Nephron progenitor cell (in vitro differentiated cells): Measurements from ENCODE around the gene SLC25A41.

Source experiments
- DNase-seq: peaks from one replicate; pipeline ENCODE4 v3.0.0; 2021
- H3K27ac Mint-ChIP-seq: 2 replicates; pipeline ENCODE4 v1.8.0; 2021; ENCODE audit warnings: mild to moderate bottlenecking, moderate library complexity, mixed read lengths
- H3K27me3 Mint-ChIP-seq: 2 replicates; pipeline ENCODE4 v1.8.0; 2021; ENCODE audit warnings: mild to moderate bottlenecking, low read depth, mixed read lengths; ENCODE audit not compliant: poor library complexity
- H3K36me3 Mint-ChIP-seq: 2 replicates; pipeline ENCODE4 v1.8.0; 2021; ENCODE audit warnings: low read depth, mixed read lengths
- H3K4me1 Mint-ChIP-seq: 2 replicates; pipeline ENCODE4 v1.8.0; 2021; ENCODE audit warnings: mixed read lengths
- H3K4me3 Mint-ChIP-seq: 2 replicates; pipeline ENCODE4 v1.8.0; 2021; ENCODE audit warnings: mild to moderate bottlenecking, moderate library complexity, mixed read lengths
- H3K9me3 Mint-ChIP-seq: 2 replicates; pipeline ENCODE4 v1.8.0; 2021; ENCODE audit warnings: mild to moderate bottlenecking, moderate library complexity, mixed read lengths
- CTCF ChIP-seq: fragments of 200-600 bp; sonication (generic); IDR thresholded peaks from 2 replicates; pipeline ENCODE4 v1.5.0; 2021; ENCODE audit warnings: antibody characterized with exemption

The SLC25A41 gene

DNA sequence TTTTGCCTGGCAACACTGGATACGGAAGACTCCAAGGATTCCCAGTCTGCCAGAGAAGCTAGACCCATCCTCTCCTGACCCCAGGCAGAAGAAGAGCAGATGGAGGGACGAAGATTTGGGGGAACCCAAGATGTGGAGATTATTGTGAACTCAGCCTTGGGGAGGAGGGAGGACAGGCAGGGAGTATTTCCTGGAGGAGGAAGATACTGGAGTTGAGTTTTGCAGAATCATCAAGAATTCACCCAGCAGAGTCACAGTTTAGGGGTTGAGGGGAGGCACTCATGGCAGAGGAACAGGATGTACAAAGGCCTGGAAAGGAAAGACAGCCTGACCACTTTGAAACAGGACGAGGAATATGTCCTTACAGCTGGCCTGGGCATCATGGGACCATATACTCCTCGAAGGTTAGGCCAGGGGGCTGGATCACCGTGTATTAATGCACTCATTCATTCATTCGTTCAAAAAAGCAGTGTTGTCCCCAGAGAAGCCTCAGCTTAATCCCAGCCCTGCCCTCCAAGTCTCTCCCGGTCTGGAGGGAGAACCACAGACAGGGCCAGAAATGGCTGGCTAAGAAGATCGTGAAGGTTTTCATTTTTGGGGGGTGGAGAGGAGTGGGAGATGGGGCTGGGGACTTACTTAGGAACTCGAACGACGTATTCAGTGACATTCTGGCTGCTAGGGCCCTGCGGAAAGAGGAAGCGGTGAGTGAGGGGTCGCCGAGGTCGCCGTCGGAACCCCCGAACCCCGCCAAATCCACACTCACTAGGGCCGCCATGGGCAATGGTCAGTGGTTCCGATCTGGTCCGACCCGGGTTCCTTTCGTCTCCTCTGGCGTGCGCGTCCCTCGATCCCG lies 41.1 kb downstream of the SLC25A41 start:
- no peaks in the 10 kb centered on the region for H3K9me3 Mint-ChIP-seq
- peak overlapping the region; percentile 89 for H3K4me3 Mint-ChIP-seq
- DNase-seq: no peak
- no peaks in the 10 kb centered on the region for H3K27me3 Mint-ChIP-seq
- H3K4me1 Mint-ChIP-seq: peaks cover 32% of the 10 kb centered on the region
- peaks cover 25% of the 10 kb centered on the region for H3K36me3 Mint-ChIP-seq
- no peak for TF ChIP-seq CTCF
- H3K27ac Mint-ChIP-seq: peak overlapping the region; percentile 99

DNA sequence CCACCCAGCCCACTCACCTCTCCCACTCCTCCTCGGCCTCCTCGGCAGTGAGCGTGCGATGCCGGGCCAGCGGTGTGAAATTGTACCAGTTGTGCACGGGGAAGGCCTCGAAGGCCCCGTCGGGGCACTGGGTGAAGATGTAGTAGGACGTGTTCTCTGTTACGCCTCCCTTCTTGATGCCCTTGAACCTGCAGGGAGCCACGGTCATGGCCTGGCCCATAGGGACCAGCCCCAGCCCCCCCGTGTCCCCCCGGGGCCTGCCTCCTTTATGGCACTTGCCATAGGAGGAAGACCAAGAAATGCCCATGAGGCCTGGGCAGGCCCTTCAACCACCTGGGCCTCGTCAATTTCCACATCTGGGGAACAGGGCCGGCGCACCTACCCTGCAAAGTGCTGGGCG lies 46.2 kb downstream of the SLC25A41 start:
- Mint-ChIP-seq H3K4me3 (no peak overlapping the region), H3K4me1 (peaks cover 14% of the 10 kb centered on the region), H3K27ac (no peak overlapping the region), H3K9me3 (no peaks in the 10 kb centered on the region), H3K27me3 (peaks cover 4% of the 10 kb centered on the region), H3K36me3 (peaks cover 60% of the 10 kb centered on the region)
- no peak for DNase-seq
- TF ChIP-seq CTCF: no peak

GRCh38 chr19:6384381-6384780 lies 49.2 kb downstream of the SLC25A41 start:
- no peak for DNase-seq
- Mint-ChIP-seq H3K27ac (no peak overlapping the region), H3K36me3 (peaks cover 71% of the 10 kb centered on the region), H3K27me3 (peaks cover 4% of the 10 kb centered on the region), H3K4me3 (no peak overlapping the region), H3K9me3 (peaks cover 11% of the 10 kb centered on the region), H3K4me1 (no peaks in the 10 kb centered on the region)
- no peak for TF ChIP-seq CTCF

GRCh38 chr19:6383188-6383587 lies 50.4 kb downstream of the SLC25A41 start:
- Mint-ChIP-seq H3K9me3 (peaks cover 11% of the 10 kb centered on the region), H3K27me3 (peaks cover 4% of the 10 kb centered on the region), H3K4me1 (peaks cover 5% of the 10 kb centered on the region), H3K4me3 (no peak overlapping the region), H3K27ac (no peak overlapping the region), H3K36me3 (peaks cover 77% of the 10 kb centered on the region)
- no peak for TF ChIP-seq CTCF
- DNase-seq: no peak

GRCh38 chr19:6381030-6381750 lies 52.4 kb downstream of the SLC25A41 start:
- Mint-ChIP-seq H3K36me3 (peaks cover 67% of the 10 kb centered on the region), H3K27me3 (peaks cover under 1% of the 10 kb centered on the region), H3K9me3 (peaks cover 11% of the 10 kb centered on the region), H3K4me3 (no peak overlapping the region), H3K4me1 (peaks cover 18% of the 10 kb centered on the region), H3K27ac (no peak overlapping the region)
- TF ChIP-seq CTCF: no peak
- no peak for DNase-seq
